Astrocyte (in vitro differentiated cells and primary cell): ENCODE measurements around the gene PATJ.

ENCODE experiments used
- CTCF ChIP-seq: IDR thresholded peaks from 2 replicates; pipeline ENCODE4 v1.5.1; 2011; ENCODE audit warnings: low read depth, mild to moderate bottlenecking, inconsistent platforms, low read length, moderate library complexity; ENCODE audit not compliant: insufficient read depth
- EZH2 ChIP-seq: IDR thresholded peaks from 2 replicates; pipeline ENCODE4 v1.6.1; 2012; ENCODE audit warnings: mild to moderate bottlenecking, low read length, inconsistent platforms; ENCODE audit not compliant: insufficient read depth

- no peak for TF ChIP-seq CTCF
- no peak for TF ChIP-seq EZH2
Observed at GRCh38 chr1:62076286-62076685, 334.0 kb downstream of the PATJ start.
